Activated CD8-positive, alpha-beta T cell treated with anti-CD3 and anti-CD28 coated beads for 36 hours (primary cell): ENCODE measurements around the gene CD74. TPM values are rescaled to one million over a fixed set of nuclear protein-coding genes. Genes with fewer than 3 reads are reported as not detected.
A peak's percentile ranks its signal among the peaks of the same experiment; 100 is the strongest.

ENCODE experiments used
- ATAC-seq: fragments of 200-7000 bp; cut with Tn5 transposase; one replicate; pipeline ENCODE4 v1.10.0; 2021; ENCODE audit warnings: mild to moderate bottlenecking, moderate library complexity
- CTCF ChIA-PET: fragments of 350-600 bp; sonication (Branson Sonifier 250); formaldehyde crosslinking; loops from one replicate; lab custom pipeline; 2021; ENCODE audit warnings: antibody characterized with exemption; lab: Charles Lee
- POLR2A ChIA-PET: fragments of 350-600 bp; sonication (Branson Sonifier 250); formaldehyde crosslinking; loops from one replicate; lab custom pipeline; 2021; ENCODE audit warnings: antibody characterized with exemption; lab: Charles Lee
- DNase-seq: peaks from one replicate; pipeline ENCODE4 v3.0.0-alpha.2; 2020
- H3K27ac Mint-ChIP-seq: one replicate; pipeline ENCODE4 v1.8.0; 2021; ENCODE audit warnings: mild to moderate bottlenecking, mixed read lengths
- H3K27me3 Mint-ChIP-seq: one replicate; pipeline ENCODE4 v1.8.0; 2021; ENCODE audit warnings: mixed read lengths
- H3K36me3 Mint-ChIP-seq: one replicate; pipeline ENCODE4 v1.8.0; 2021; ENCODE audit warnings: low read depth, mixed read lengths
- H3K4me1 Mint-ChIP-seq: one replicate; pipeline ENCODE4 v1.8.0; 2021; ENCODE audit warnings: low read depth, mixed read lengths
- H3K4me3 Mint-ChIP-seq: one replicate; pipeline ENCODE4 v1.8.0; 2021; ENCODE audit warnings: mild to moderate bottlenecking, moderate library complexity, mixed read lengths
- H3K9me3 Mint-ChIP-seq: one replicate; pipeline ENCODE4 v1.8.0; 2021; ENCODE audit warnings: mixed read lengths
- CTCF ChIP-seq: fragments of 200-600 bp; IDR thresholded peaks from one replicate; pipeline ENCODE4 v1.8.0; 2022; ENCODE audit warnings: antibody characterized with exemption, mild to moderate bottlenecking
- intact Hi-C: fragments of 100-400 bp; cut with micrococcal nuclease; formaldehyde crosslinking; loops from one replicate; pipeline ENCODE4 v1.10.0; 2022
- total RNA-seq, 2 experiments: library from RNA; stranded (reverse); gene quantifications; one replicate each; pipeline ENCODE4 v1.2.3, GENCODE V29; 2021

CD74 gene
- total RNA-seq, 2 experiments from 2014 or later = 277 to 282 TPM

- H3K36me3 Mint-ChIP-seq = peaks cover 41% of the 10 kb centered on the region
Measured at GRCh38 chr5:150402229-150402773, 10.4 kb downstream of the CD74 start.

GRCh38 chr5:150401376-150402228, 11.1 kb downstream of the CD74 start:
- ATAC-seq (no peak), DNase-seq (no peak)
- no peaks in the 10 kb centered on the region for H3K9me3 Mint-ChIP-seq
- no peaks in the 10 kb centered on the region for H3K4me1 Mint-ChIP-seq
- no peak overlapping the region for H3K4me3 Mint-ChIP-seq
- H3K27ac Mint-ChIP-seq = peak overlapping the region; percentile 31
- peaks cover 38% of the 10 kb centered on the region for H3K36me3 Mint-ChIP-seq
- POLR2A ChIA-PET = interaction anchor here (0.7 to 7.1 kb wide), 12 partner anchors 10 to 48 kb away, joined by 3 to 57 read pairs (median 6); partner anchors contain the start of genes CD74 and RPS14
- TF ChIP-seq CTCF = no peak
- H3K27me3 Mint-ChIP-seq = no peaks in the 10 kb centered on the region
- CTCF ChIA-PET = interaction anchor here (0.9 to 5.8 kb wide), 2 partner anchors 10 to 35 kb away, joined by 3 to 40 read pairs; partner anchors contain the start of gene CD74
- intact Hi-C loops = loop anchor here (5.0 kb wide), 1 partner anchor 36 kb away; no protein-coding TSS in a partner anchor

More at GRCh38 chr5:150402229-150402773, 10.4 kb downstream of the CD74 start:
- intact Hi-C loops = loop anchor here (5.0 kb wide), 1 partner anchor 35 kb away; no protein-coding TSS in a partner anchor
- TF ChIP-seq CTCF = no peak
- Mint-ChIP-seq H3K27ac (peak overlapping the region; percentile 31), H3K4me1 (no peaks in the 10 kb centered on the region), H3K4me3 (no peak overlapping the region), H3K27me3 (no peaks in the 10 kb centered on the region), H3K9me3 (no peaks in the 10 kb centered on the region)
- no peak for DNase-seq
- ChIA-PET POLR2A (interaction anchor here (0.7 to 7.1 kb wide), 5 partner anchors 9 to 42 kb away, joined by 3 to 57 read pairs (median 3); partner anchors contain the start of gene CD74), CTCF (no interaction called here)
- no peak for ATAC-seq

- TF ChIP-seq CTCF = no peak
- Mint-ChIP-seq H3K27ac (peak overlapping the region; percentile 31), H3K9me3 (no peaks in the 10 kb centered on the region), H3K36me3 (peaks cover 41% of the 10 kb centered on the region), H3K27me3 (no peaks in the 10 kb centered on the region), H3K4me1 (no peaks in the 10 kb centered on the region), H3K4me3 (no peak overlapping the region)
- ATAC-seq (no peak), DNase-seq (no peak)
- intact Hi-C loops = loop anchor here (5.0 kb wide), 1 partner anchor 36 kb away; no protein-coding TSS in a partner anchor
- ChIA-PET CTCF (interaction anchor here (0.9 to 5.8 kb wide), 3 partner anchors 11 to 144 kb away, joined by 3 to 40 read pairs (median 3); partner anchors contain the start of gene CD74), POLR2A (interaction anchor here (0.6 to 7.1 kb wide), 13 partner anchors 10 to 93 kb away, joined by 3 to 57 read pairs (median 7); partner anchors contain the start of genes CD74 and RPS14)
Measured at GRCh38 chr5:150401076-150401375, 11.7 kb downstream of the CD74 start.

- ATAC-seq (no peak), DNase-seq (no peak)
- ChIA-PET CTCF (interaction anchor here (0.8 to 5.8 kb wide), 4 partner anchors 11 to 144 kb away, joined by 3 to 43 read pairs (median 22); partner anchors contain the start of gene CD74), POLR2A (interaction anchor here (0.6 to 7.1 kb wide), 16 partner anchors 10 to 93 kb away, joined by 3 to 57 read pairs (median 4); partner anchors contain the start of genes CD74 and RPS14)
- no peaks in the 10 kb centered on the region for H3K27me3 Mint-ChIP-seq
- no peak overlapping the region for H3K4me3 Mint-ChIP-seq
- intact Hi-C loops = loop anchor here (5.0 kb wide), 1 partner anchor 37 kb away; no protein-coding TSS in a partner anchor
- H3K4me1 Mint-ChIP-seq = no peaks in the 10 kb centered on the region
- no peaks in the 10 kb centered on the region for H3K9me3 Mint-ChIP-seq
- H3K27ac Mint-ChIP-seq = peak overlapping the region; percentile 26
- no peak for TF ChIP-seq CTCF
- peaks cover 43% of the 10 kb centered on the region for H3K36me3 Mint-ChIP-seq
Measured at GRCh38 chr5:150400316-150401075, 12.2 kb downstream of the CD74 start.
